NCI-H1092 treated with DMSO at 0.1 percent for 48 hours (cell line): ENCODE results near the gene DLG1.

Experiments
- DNase-seq: peaks from one replicate; lab custom pipeline; 2025; lab: John Stamatoyannopoulos, UW

Gene DLG1

GRCh38 chr3:197012540-197012883 lies 285.9 kb downstream of the DLG1 start:
- DNase-seq, result no peak

DNA sequence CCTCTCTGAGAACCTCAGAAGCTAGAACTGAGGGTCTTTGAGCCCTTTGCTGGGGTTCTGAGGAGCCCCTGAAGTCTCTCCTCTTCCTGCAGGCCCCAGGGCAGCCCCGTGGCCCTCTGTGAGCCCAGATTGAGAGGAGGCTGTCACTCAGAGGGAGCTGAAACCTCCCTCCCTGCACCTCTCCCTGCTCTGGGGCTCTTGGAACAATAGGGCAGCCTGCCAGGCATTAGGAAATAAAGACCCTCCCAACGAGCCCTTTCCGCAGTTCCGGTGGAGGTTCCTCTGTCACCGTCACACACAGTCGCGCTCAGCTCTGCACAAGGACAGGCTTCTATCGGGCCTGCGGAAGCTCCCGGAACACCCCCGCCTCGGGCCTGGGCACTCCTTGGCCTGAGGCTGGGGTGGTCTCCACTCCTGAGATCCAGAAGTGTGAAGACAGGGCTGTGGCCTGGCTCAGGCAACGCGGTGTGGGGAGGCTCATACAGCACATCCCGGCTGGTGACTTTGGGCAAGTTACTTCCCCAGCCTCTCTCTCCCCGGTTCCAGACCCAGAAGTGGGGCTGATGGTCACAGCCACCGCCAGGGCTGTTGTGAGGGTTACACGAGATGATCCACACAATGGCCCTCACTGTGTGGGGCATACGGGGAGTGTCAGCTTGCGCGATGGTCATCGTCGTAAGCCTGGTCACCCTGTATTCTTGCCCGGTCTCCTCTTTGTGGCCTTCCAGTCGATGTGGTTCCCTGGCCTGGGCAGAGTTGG lies 286.5 kb downstream of the DLG1 start:
- no peak for DNase-seq

DNA sequence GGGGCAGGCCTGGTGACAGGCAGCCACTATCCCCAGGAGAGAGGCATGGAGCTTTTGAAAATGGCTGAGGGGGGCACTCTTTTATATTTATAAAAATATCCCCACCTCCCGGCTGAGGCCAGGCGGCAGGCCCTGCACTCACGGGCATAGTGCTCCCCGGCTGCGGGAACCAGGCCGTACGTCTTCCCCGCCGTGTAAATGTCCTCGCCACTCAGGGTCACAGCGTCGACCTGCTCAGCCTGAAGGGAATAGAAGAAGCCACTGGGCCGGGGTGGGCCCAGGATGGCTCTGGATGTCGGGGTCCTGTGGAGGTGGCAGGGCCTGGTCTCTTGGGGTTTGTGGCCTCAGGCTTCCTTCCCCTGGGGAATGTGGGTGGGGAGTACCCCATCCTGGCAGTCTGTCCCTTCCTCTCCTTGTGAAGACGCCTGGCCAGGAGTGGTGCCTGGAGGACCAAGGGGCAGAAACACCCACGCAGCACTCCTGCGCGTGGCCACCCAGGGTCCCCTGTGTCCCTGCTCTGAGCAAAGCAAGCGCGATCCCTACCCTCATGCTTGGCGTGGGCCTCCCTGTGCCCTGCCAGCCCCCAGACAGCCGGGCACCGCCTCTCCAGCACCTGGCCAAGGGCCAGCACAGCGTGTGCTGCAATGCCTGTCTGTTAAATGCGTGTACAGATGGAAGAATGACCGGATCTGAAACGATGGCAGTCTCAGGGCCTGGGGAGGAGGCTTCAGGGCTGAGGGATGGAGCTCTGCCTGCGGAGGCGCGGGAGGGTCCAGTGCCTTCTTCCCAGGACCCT lies 287.7 kb downstream of the DLG1 start:
- no peak for DNase-seq

- DNase-seq, result no peak
These were observed 288.8 kb downstream of the DLG1 start for GRCh38 chr3:197009532-197010019.

DNA sequence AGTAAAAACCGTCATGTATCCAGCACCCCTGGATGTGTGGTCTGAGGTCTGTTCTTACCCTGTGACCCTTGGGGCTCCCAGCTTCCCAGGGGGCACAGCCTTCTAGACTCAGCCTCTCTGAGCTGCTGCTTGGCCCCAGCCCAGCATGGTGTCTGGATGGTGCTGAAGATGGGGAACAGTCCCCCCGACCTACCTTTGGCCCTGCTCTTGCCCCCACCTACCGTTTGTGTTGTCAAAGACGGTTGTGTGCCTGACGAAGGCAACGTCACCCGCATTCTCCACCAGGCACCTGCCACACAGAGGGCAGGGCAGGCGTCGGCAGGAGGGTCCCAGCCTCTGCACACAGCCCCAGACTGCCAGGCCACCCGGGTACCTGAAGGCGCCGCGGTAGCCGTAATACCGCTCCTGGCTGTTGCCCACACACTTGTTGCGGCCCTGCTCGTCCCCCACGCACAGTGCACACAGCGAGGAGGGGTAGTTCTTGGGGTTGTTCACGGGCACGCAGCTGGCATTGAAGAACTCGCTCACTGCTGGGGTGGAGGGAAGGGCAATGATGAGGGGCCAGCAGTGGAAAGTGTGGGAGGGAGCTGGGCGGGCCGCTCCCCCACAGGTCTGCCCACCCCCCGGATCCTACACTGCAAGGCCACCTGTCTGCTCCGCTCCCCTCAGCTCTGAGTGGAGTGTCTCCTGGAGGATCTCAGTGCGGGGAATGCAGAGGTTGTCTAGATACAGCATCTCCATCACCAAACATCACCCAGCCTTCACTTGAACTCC lies 289.8 kb downstream of the DLG1 start:
- DNase-seq, result no peak

GRCh38 chr3:197007953-197008352 lies 290.5 kb downstream of the DLG1 start:
- DNase-seq, result no peak

DNA sequence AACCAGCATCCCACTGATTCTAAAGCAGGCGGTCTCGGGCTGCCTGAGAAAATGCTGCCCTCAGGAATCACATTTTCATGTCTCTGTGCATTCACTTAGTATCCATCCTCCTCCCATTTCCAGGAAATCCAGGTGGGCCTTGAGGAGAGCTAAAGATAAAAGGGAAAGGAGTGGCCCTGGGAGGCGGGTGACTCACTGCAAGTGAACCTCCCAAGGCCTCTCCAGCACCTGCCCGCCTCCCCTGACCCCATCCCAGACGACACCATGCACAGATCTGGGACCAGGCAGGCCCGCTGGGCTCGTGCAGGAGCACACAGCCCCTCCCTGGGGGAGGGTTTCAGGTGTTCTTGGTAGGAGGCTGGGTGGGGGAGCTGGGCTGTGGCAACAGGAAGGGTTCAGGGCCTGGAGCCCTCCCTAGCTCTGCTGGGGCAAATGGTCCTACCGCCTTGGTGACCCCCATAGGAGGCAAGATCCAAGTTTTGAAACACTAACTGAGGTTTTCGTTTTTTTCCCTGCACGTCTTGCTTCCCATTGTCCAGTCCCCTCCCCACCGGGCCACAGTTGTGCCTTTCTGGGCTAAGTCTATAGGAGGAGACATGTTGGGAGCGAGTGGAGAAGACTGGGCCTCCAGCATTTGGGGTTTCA lies 291.0 kb downstream of the DLG1 start:
- no peak for DNase-seq

- no peak for DNase-seq
These were observed 291.6 kb downstream of the DLG1 start for GRCh38 chr3:197006860-197007259.

- DNase-seq, result no peak
These were observed 292.0 kb downstream of the DLG1 start for GRCh38 chr3:197006446-197006845.

DNA sequence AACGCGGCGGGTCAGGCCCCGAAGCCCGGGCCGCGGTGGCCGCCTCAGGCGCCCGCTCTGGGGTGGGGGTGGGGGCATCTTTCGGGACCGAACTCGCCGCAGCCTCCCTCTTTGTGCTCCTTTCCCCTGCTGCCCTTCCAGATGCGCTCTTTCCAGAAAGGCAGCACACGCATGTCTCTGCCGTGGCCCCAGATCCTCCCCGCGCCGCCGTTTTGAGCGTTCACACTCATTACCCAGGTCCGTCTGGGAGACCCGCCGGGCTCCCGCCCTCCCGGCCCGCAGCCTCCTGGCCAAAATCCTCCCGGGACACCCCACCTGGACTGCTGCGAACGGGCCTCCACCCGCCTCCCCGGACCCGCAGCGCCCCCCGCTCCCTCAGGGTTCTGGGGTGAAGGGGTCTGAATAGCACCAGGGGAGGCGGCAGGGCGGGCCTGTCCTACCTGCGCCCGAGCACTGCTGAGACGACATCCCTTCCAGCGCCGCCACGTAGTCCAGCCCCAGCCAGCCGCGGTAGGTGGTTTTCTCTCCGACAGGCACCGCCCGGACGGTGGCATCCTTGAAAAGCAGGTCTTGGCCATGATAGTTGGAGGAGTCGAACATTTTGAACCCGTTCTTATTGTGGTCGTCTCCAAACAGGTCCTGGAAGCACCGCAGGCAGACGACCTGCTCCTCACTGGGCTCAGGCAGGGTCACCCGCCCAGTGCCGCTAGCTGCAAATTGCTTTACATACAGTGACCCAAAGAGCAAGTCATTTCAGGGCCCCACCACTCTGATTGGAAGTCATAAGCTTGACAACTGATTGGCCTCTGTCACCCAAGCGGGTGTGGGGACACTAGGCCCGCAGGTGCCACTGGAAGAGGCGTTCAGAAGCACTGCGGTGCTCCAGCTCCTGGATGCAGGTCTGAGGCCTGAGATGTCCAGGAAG lies 294.7 kb downstream of the DLG1 start:
- DNase-seq, result peak; percentile 27

GRCh38 chr3:197002701-197003454 lies 295.5 kb downstream of the DLG1 start:
- DNase-seq, result peak; percentile 53

DNA sequence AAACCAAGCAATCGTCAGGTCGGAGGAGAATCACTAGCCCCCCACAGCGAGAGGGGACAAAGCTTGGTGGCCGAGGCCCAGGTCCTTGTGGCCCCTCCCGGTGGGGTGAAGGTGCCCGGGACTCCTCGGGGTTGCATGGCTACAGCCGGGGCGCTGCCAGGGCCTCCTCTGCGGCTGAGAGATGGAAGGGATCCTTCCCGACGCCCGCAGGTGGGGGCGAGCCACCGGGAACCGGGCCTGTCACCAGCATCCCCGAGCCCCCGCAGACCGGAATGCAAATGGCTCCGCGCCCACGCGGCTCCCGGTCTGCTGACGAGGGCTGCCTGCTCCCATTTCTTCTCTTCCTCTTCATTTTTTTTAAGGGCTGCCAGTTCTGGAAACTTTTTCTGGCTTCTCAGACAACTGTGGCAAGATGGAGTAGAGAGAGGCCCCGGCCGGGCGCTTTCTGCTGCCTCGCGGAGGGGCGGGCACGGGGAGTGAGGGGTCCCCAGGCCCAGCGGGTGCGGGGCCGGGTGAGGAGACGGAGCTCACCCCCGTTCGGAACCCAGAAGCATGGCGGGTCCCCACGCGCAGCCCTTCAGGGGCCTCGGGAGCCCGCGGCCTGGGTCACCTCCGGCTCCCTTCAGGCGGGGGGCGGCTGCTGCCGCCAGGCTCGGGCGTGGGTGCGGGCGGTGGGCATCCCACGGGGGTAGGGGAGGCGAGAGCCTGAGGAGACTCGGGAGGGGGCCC lies 296.3 kb downstream of the DLG1 start:
- DNase-seq, result no peak

GRCh38 chr3:197001106-197001971 lies 297.1 kb downstream of the DLG1 start:
- no peak for DNase-seq

- DNase-seq, result no peak
These were observed 298.2 kb downstream of the DLG1 start for GRCh38 chr3:197000211-197000610.

DNA sequence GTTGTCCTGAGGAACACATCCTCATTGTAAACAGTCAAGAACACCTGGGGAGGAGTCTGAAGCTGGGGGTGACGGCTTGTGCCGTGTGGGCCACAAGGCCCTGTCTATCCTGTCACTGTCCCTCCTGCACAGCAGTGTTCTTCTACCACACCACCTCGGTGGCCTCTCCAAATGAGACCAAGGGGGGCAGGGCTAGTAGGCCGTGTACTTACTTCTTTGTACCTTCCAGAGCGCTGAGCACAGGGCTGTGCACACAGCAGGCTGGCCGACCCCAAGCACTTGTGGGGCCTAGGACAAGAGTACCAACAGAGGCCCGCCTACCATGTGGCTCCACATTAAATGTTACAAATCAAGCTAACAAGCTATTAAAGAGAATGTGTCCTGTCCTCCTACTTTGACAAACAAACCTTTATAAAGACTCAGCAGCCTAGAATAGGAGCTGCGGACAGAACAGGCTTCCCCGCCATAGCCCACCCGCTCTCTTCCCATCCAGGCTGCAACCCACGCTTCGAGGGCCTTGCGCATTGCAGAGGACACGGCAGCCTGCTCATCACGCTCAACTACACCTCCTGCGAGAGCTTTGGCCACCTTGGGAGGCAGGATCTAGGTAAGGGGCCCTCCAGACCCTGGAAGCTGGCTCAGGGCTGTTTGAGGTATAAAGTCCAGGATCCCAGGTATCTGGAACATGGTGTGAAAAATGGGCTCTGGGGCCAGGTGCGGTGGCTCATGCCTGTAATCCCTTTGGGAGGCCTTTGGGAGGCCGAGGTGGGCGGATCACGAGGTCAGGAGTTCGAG lies 299.2 kb downstream of the DLG1 start:
- no peak for DNase-seq

DNA sequence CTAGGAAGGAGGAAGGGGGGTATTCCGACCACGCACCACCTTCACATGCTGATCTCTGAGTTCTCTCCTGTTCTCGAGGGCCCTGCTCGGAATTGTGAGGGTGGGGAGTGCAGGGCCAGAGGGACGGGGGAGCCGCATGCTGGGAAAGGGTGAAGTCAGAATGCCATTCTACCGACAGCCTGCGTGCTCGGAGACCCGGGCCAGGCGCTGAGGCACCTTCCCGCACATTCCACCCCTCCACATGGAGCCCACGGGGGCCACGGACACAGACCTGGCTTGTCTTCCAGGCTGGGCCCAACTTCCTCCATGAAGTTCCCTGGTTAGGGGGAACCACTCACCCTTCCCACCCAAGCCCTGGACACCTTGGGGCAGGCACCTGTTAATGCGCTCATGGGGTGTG lies 301.1 kb downstream of the DLG1 start:
- no peak for DNase-seq

DNA sequence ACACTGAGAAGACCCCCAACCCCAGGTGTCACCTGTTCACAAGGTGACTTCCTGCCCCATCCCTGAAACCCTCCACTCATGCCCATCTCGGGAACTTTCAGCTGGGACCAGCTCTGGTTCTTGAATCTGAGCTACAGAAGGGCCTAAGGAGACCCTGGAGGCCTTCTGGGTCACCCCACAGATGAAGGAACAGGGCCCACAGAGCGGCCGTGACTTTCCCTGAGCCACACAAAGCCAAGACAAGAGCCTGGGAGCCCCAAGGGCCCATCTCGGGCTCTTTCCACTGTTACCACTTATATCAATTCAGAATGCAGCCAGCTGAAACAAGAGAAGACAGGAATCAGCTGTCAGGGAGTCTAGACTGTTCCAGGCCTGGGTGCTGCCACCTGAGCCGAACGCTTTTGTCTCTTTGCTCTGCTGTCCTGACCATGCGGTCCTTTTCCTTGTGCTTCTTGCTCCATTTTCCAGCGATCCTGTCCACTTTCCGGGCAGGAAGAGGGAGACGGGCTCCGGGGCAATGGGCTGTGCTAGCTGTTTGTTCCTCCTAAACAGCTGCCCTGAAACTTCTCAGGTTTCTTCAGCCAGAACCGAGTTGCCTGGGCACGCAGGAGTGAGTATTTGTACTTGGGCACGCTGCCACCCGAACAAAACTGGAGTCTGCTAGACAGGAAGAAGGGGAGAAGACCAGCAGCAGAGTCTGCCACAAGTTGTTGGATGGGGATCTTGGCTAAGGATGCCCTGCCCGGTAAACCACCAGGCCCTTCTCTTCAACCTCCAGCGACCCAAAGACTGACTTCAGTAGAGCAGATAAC lies 301.8 kb downstream of the DLG1 start:
- DNase-seq, result peak; percentile 74
